Measurements from ENCODE around the gene SORCS2. TPM values are rescaled to one million over a fixed set of nuclear protein-coding genes. Genes with fewer than 3 reads are reported as not detected.
A peak's percentile ranks its signal among the peaks of the same experiment; 100 is the strongest.

Gene SORCS2
- total RNA-seq, 1 experiment from 2014 or later: not detected

- in situ Hi-C loops (cut with HindIII; ENCODE audit: low sequenced_read_pairs): no loop called here
Measured at GRCh38 chr4:7387925-7388324, 195.6 kb downstream of the SORCS2 start.

GRCh38 chr4:7388627-7389026 lies 196.3 kb downstream of the SORCS2 start:
- no peak for DNase-seq (ENCODE audit: low spot score)
- in situ Hi-C loops (cut with HindIII; ENCODE audit: low sequenced_read_pairs): no loop called here

More at GRCh38 chr4:7387925-7388324, 195.6 kb downstream of the SORCS2 start:
- no peak for DNase-seq (ENCODE audit: low spot score)

DNA sequence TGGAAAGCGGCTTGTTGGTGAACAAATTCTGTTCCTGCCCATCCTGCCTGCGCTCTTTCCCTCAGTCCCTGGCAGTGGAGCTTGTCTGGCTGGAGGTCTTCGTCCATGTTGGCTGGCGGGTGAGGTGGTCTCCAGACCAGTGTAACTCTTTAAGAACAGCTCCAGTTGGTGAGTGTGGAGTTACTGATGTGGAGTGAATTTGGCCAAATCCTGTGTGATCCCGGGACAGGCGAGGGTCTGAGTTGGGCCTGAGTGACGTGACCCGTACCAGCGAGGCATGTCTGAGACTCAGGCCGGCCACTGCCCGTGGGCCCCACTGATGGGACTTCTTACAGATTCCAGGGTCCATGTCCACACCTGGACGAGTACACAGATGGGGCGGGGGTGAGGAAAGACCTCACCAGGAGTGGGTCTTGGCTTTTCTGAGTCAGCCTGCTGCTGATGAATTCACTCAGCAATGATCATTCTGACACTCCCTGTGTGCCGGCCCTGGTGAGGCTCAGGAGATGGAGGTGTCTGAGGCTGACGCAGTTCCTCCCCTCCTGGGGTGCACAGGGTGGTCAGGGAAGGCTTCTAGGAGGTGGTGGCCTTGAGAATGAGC lies 196.9 kb downstream of the SORCS2 start:
- in situ Hi-C loops (cut with HindIII; ENCODE audit: low sequenced_read_pairs): no loop called here
- no peak for DNase-seq (ENCODE audit: low spot score)

DNA sequence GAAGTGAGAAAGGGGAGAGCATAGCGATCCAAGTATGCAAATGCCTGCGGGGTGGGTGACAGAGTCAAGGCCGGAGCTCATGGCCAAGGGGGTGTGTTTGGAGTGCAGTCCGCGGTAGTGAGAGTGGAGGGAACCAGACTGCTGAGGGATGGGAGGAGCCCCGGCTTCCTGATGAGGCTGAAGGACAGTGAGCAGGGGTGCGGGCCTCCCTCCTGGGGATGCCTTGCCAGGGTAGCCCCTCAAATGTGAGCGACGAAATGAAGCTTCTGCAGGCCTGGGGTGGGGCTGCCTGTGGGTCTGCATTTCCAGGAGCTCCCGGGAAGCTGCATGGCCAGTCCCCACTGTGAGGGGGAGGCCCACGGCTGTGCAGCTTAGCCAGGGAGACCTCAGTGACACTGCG lies 197.4 kb downstream of the SORCS2 start:
- DNase-seq (ENCODE audit: low spot score): no peak
- in situ Hi-C loops (cut with HindIII; ENCODE audit: low sequenced_read_pairs): no loop called here

- DNase-seq (ENCODE audit: low spot score): no peak
- in situ Hi-C loops (cut with HindIII; ENCODE audit: low sequenced_read_pairs): no loop called here
Measured at GRCh38 chr4:7390336-7390735, 198.0 kb downstream of the SORCS2 start.

- in situ Hi-C loops (cut with HindIII; ENCODE audit: low sequenced_read_pairs): no loop called here
- DNase-seq (ENCODE audit: low spot score): no peak
Measured at GRCh38 chr4:7390906-7391636, 198.7 kb downstream of the SORCS2 start.

- in situ Hi-C loops (cut with HindIII; ENCODE audit: low sequenced_read_pairs): no loop called here
- DNase-seq (ENCODE audit: low spot score): no peak
Measured at GRCh38 chr4:7391637-7392437, 199.5 kb downstream of the SORCS2 start.

DNA sequence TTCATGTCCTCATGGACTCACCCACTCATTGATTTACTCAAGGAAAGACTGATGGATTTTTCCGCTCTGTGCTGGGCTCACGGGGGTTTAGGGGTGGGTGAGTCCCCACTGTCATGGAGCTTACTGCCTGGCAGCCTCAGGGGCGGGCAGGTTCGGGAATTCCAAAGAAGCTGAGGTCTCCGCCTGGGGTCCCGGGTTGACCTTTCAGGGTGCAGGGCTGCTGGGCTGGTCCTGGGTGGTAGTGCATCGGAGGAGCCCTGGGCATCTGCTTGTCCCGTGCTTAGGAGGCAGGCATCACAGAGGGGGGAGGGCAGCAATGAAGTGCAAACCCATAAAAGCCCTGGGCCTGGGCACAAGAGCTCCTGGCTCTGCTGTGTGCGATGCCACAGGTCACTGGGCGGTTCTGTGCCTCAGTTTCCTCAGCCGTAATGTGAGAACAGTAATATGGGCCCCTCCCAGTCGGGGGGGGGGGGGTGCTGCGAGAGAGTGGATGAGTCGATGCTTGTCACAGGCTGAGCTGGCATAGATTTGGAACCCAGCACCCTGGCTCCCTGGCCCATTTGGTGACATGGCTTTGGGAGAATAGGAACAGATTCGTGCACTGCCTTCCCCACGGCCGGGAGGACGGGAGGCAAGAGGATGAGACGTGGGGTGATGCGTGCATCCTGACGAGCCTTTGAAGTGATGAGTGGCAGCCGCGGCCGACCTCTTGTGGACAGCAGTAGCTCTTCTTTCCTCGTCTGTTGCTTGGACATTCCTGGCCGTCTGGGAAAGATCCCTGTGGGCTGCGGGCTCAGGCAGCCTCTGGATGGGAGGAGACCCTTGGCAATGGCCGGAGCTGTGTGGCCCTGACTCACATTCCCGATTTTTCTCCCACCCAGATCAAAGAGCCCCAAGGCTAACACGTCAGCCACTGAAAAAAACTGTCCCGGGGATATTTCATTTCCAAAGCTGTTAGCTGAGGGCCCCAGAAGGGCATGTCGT lies 200.4 kb downstream of the SORCS2 start:
- in situ Hi-C loops (cut with HindIII; ENCODE audit: low sequenced_read_pairs): no loop called here
- peak; percentile 15 for DNase-seq (ENCODE audit: low spot score)

DNA sequence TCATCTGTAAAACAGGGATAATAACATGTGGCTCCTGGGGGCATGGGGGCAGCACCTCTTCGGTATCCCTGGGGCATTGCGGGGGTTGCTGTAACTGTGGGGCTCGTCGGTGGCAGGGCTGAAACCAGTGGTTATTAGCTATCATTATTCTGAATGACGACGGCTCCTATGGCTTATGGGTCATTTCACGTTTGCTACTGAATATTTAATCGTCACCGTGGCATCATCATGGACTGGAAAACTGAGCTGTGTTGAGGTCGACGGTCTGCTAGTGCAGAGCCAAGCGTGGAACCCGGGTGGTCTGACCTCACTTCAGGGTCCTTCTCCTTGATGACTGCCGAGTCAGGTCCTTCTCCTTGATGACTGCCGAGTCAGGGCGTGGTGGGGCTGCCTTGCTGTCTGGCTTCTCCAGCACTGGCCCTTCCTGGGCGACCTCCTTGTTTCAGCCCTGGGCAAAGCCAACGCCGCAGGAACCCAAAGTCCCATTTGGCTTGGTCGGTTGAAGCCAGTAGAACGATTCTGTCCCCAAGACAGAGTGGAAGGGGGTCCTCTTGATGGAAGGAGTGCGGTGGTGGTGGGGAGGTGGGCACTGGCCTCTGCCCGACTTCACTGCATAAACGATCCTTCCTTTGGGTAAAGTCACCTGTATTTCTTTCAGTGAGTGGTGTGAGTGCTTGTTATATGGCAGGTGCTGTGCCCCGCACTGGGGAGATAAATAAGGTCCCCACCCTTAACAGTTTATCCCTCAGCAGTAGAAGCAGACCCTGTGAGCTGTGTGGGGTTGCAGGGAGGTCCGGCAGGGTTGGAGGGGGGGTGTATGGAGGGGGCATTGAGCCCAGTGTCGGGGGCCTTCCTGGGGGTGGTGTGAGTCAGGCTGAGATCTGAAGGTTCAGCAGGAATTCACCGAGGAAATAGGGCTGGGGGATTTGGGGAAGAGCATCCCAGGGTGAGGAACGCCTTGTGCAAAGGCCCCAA lies 201.6 kb downstream of the SORCS2 start:
- in situ Hi-C loops (cut with HindIII; ENCODE audit: low sequenced_read_pairs): no loop called here
- no peak for DNase-seq (ENCODE audit: low spot score)

- in situ Hi-C loops (cut with HindIII; ENCODE audit: low sequenced_read_pairs): no loop called here
- no peak for DNase-seq (ENCODE audit: low spot score)
Measured at GRCh38 chr4:7394681-7395451, 202.5 kb downstream of the SORCS2 start.

- no peak for DNase-seq (ENCODE audit: low spot score)
Measured at GRCh38 chr4:7395645-7396044, 203.3 kb downstream of the SORCS2 start.

GRCh38 chr4:7396186-7396910 lies 204.0 kb downstream of the SORCS2 start:
- in situ Hi-C loops (cut with HindIII; ENCODE audit: low sequenced_read_pairs): no loop called here

More at GRCh38 chr4:7395645-7396044, 203.3 kb downstream of the SORCS2 start:
- in situ Hi-C loops (cut with HindIII; ENCODE audit: low sequenced_read_pairs): no loop called here

GRCh38 chr4:7397206-7398103 lies 205.1 kb downstream of the SORCS2 start:
- in situ Hi-C loops (cut with HindIII; ENCODE audit: low sequenced_read_pairs): no loop called here
- DNase-seq (ENCODE audit: low spot score): no peak

More at GRCh38 chr4:7396186-7396910, 204.0 kb downstream of the SORCS2 start:
- no peak for DNase-seq (ENCODE audit: low spot score)

- no peak for DNase-seq (ENCODE audit: low spot score)
- in situ Hi-C loops (cut with HindIII; ENCODE audit: low sequenced_read_pairs): no loop called here
Measured at GRCh38 chr4:7398104-7398423, 205.7 kb downstream of the SORCS2 start.

- no peak for DNase-seq (ENCODE audit: low spot score)
- in situ Hi-C loops (cut with HindIII; ENCODE audit: low sequenced_read_pairs): no loop called here
Measured at GRCh38 chr4:7398788-7399439, 206.6 kb downstream of the SORCS2 start.

Measured in G401 (cell line).